ENCODE data around the gene INPP5A. TPM values are rescaled to one million over a fixed set of nuclear protein-coding genes. Genes with fewer than 3 reads are reported as not detected.

The INPP5A gene
- total RNA-seq, 3 donors from 2014 or later: 26.6 to 50.6 (median 38.7) TPM

DNA sequence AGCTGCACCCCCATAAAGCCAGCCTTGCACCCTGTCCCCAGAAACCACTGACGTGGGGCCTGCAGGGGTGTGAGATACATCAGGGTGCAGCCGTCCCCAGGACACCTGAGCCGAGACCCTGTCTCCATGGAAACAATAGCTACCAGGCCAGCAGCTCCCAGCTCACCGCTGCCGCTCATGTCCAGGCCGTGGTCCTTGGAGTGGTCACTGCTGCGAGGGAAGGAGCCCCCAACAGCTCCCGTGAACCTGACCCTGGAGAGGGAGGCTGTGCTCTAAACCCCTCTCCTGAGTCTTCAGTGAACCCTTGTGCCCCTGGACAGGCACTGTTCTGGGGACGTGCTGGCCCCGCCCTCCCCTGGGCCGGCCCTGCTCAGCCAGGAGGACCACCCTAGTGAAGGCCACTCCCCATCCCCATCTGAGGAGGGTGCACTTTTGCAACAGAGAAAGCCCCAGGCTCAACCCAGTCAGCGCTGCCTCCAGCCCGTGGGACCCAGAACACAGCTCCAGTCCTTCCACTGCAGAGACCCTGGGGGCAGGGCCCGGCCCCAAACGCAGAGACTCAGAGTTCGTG is 19.6 kb upstream of the INPP5A start:
- peaks cover 18 to 30% of the 10 kb centered on the region in 2 donors for H3K4me1 ChIP-seq
- H3K27ac ChIP-seq: peak overlapping the region; percentile 90 to 94
- intact Hi-C loops (cut with DNase I; ENCODE audit: low total_unique reads): no loop called here
- no peak for TF ChIP-seq CTCF (IDR thresholded peaks at IDR 0.05)
- no peak for TF ChIP-seq POLR2AphosphoS5 (IDR thresholded peaks at IDR 0.05)
- no peak for TF ChIP-seq POLR2A (IDR thresholded peaks at IDR 0.05)
- no peaks in the 10 kb centered on the region for H3K36me3 ChIP-seq
- peak in 1 of 2 donors; percentile 47 for DNase-seq (ENCODE audit: low spot score in 2 of 2)
- H3K9me3 ChIP-seq: no peaks in the 10 kb centered on the region
- H3K27me3 ChIP-seq: no peaks in the 10 kb centered on the region
- H3K4me3 ChIP-seq: peak overlapping the region in 2 of 3 donors; percentile 29 to 50

DNA sequence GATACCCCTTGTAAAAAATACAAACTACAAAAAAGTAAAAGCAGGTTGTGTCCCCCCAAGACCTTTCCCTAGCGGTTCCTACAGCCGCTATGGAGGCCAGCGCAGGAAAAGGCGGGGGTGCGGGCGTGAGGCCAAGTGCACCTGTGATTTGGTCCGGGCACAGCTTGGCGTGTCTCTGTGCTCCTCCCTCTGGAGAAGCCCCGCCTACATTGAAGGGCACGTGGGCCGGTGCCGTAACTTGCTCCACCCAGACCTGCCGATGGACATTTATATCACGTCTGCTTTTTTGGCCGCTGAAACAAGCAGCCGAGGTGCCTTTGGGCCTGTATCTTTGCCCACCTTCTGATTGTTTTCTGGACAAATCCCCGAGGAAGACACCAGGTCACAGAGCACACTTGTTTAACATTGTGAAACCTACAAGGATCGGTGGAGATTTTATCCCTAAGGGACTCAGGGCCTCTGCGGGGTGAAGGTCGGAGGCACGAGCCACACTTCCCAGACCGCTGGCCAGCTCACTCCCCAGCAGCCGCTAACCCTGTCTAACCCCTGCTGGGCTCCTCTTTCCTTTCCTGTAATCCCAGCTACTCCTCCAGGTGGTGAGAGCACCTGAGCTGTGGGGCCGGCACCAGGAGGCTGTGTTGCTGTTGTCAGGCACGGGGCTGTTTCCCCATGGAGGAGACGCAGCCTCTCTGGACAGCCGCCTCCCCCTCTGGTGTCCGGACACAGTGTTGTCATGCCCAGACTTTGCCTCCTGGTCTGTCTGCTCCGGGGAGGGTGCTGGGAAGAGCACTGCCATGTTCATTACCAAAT is 18.8 kb upstream of the INPP5A start:
- peak; percentile 78 to 90 for DNase-seq (ENCODE audit: low spot score in 2 of 2)
- intact Hi-C loops (cut with DNase I; ENCODE audit: low total_unique reads): no loop called here
- peak in 1 of 3 donors; percentile 26 for TF ChIP-seq POLR2AphosphoS5 (IDR thresholded peaks at IDR 0.05)
- no peak for TF ChIP-seq POLR2A (IDR thresholded peaks at IDR 0.05)
- Histone ChIP-seq H3K27me3 (no peaks in the 10 kb centered on the region), H3K36me3 (no peaks in the 10 kb centered on the region), H3K4me1 (peaks cover 18 to 30% of the 10 kb centered on the region in 2 donors), H3K4me3 (peak overlapping the region in 2 of 3 donors; percentile 29 to 50), H3K27ac (peak overlapping the region; percentile 90 to 94), H3K9me3 (no peaks in the 10 kb centered on the region)

DNA sequence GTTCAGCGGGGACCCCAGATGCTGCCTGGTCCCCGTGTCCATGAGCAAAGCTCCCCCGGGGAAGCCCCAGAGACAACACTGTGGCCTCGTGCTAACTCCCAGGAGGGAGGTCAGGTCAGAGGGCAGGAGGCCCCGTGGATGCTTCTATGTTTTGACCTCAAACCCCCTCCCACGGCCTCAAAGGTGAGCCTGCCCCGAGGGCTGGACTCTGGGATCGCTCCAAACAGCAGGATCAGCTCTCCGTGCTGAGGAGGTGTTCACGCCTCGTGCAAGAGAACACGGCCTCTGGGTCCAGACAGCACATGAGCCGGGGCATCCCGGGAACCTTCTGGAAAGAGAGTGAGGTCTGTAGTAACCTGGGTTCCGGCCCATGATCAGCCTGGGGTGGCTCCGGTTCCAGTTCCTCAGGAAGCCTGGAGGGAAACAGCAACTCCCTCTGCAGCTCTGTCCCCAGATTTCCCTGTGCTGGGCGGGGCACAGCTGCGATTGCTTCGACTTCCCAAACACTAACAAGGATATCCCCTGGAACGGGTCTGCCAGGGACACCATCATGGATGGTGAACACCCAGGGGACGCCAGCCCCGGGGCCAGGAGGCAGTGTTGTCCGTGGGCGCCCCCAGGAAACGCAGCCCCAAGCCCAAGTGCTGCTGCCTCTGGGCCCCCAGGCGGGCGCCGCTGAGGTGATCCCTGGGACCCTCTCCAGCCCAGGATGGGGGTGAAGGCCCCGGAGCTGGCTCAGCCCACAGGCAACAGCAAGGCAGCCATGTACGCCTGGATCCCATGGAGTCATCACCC is 18.0 kb upstream of the INPP5A start:
- Histone ChIP-seq H3K27me3 (peaks cover 0 to 4% of the 10 kb centered on the region in 2 donors), H3K36me3 (no peaks in the 10 kb centered on the region), H3K9me3 (no peaks in the 10 kb centered on the region), H3K4me1 (peaks cover 18 to 30% of the 10 kb centered on the region in 2 donors), H3K27ac (peak overlapping the region; percentile 90 to 94), H3K4me3 (no peak overlapping the region)
- TF ChIP-seq POLR2AphosphoS5 (IDR thresholded peaks at IDR 0.05): no peak
- peak in 1 of 2 donors; percentile 53 for DNase-seq (ENCODE audit: low spot score in 2 of 2)
- intact Hi-C loops (cut with DNase I; ENCODE audit: low total_unique reads): loop anchor here (10.0 kb wide), 1 partner anchor 55 kb away; no protein-coding TSS in a partner anchor

DNA sequence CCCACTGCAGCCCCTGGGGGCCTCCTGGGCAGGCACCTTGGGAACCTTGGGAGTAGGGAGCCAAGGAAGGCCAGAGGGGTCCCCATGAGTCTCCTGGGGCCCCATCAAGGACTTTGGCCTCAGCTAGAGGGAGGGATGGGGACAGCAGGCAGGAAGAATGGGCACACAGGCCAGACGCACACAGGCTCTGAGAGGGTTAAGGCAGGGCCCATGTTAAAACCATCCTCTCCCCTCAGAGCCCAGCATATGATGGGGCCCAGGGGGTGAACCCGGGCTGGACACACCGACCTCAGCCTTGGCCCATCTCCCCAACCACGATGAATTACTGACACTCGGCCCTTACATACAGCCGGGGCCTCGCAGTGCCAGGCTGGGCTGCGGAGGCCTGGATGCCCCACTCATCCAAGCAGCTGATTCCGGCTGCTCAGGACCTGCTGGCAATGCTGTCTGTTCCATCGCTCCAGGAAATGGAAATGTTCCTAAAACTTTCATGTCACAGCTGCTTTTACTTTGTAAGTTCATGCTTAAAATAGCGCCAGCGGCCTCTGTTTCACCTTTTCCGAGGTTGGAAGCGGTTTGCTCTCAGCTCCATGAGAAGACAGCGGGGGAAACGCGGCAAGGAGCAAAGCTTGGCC is 17.3 kb upstream of the INPP5A start:
- Histone ChIP-seq H3K27me3 (peaks cover 0 to 4% of the 10 kb centered on the region in 2 donors), H3K4me1 (peaks cover 18 to 30% of the 10 kb centered on the region in 2 donors), H3K27ac (peak overlapping the region; percentile 90 to 94), H3K9me3 (no peaks in the 10 kb centered on the region), H3K36me3 (no peaks in the 10 kb centered on the region), H3K4me3 (no peak overlapping the region)
- intact Hi-C loops (cut with DNase I; ENCODE audit: low total_unique reads): loop anchor here (10.0 kb wide), 1 partner anchor 55 kb away; no protein-coding TSS in a partner anchor
- peak in 1 of 2 donors; percentile 50 for DNase-seq (ENCODE audit: low spot score in 2 of 2)
- no peak for TF ChIP-seq CTCF (IDR thresholded peaks at IDR 0.05)
- TF ChIP-seq POLR2AphosphoS5 (IDR thresholded peaks at IDR 0.05): peak in 2 of 3 donors; percentile 30 to 53
- no peak for TF ChIP-seq POLR2A (IDR thresholded peaks at IDR 0.05)

GRCh38 chr10:132521041-132521465 is 16.5 kb upstream of the INPP5A start:
- no peaks in the 10 kb centered on the region for H3K36me3 ChIP-seq
- DNase-seq (ENCODE audit: low spot score in 2 of 2): peak in 1 of 2 donors; percentile 43
- H3K4me3 ChIP-seq: no peak overlapping the region
- intact Hi-C loops (cut with DNase I; ENCODE audit: low total_unique reads): loop anchor here (10.0 kb wide), 1 partner anchor 56 kb away; no protein-coding TSS in a partner anchor
- no peaks in the 10 kb centered on the region for H3K9me3 ChIP-seq
- peak overlapping the region; percentile 90 to 94 for H3K27ac ChIP-seq
- peaks cover 0 to 4% of the 10 kb centered on the region in 2 donors for H3K27me3 ChIP-seq
- peaks cover 18 to 30% of the 10 kb centered on the region in 2 donors for H3K4me1 ChIP-seq
- no peak for TF ChIP-seq CTCF (IDR thresholded peaks at IDR 0.05)
- no peak for TF ChIP-seq POLR2A (IDR thresholded peaks at IDR 0.05)
- TF ChIP-seq POLR2AphosphoS5 (IDR thresholded peaks at IDR 0.05): no peak
